HepG2 (cell line): ENCODE data around the gene LGALS8. TPM values are rescaled to one million over a fixed set of nuclear protein-coding genes. Genes with fewer than 3 reads are reported as not detected.
A peak's percentile ranks its signal among the peaks of the same experiment; 100 is the strongest.

Source experiments
- ARID2 ChIP-seq: sonication (generic); formaldehyde crosslinking; IDR thresholded peaks from 2 replicates; pipeline ENCODE4 v1.8.1; 2022; ENCODE audit warnings: mild to moderate bottlenecking, missing genetic modification reagents, borderline replicate concordance
- ATF2 ChIP-seq: sonication (generic); formaldehyde crosslinking; IDR thresholded peaks from 2 replicates; pipeline ENCODE4 v1.4.0; 2020; ENCODE audit warnings: missing genetic modification reagents
- ATF7-NPFF ChIP-seq: sonication (generic); formaldehyde crosslinking; IDR thresholded peaks from 2 replicates; pipeline ENCODE4 v1.8.1; 2023; ENCODE audit warnings: mild to moderate bottlenecking, low read depth, missing genetic modification reagents, moderate library complexity
- CSRNP1 ChIP-seq: sonication (generic); formaldehyde crosslinking; IDR thresholded peaks from 2 replicates; pipeline ENCODE4 v1.8.1; 2023; ENCODE audit warnings: mild to moderate bottlenecking, missing genetic modification reagents
- CTCF ChIP-seq: sonication (generic); formaldehyde crosslinking; IDR thresholded peaks from 2 replicates; pipeline ENCODE4 v1.5.0; 2020; ENCODE audit warnings: mild to moderate bottlenecking, missing genetic modification reagents, moderate library complexity
- GLI4 ChIP-seq: sonication (generic); formaldehyde crosslinking; IDR thresholded peaks from 2 replicates; pipeline ENCODE4 v1.5.1; 2020; ENCODE audit warnings: missing genetic modification reagents, mild to moderate bottlenecking, moderate library complexity, borderline replicate concordance
- KAT7 ChIP-seq: IDR thresholded peaks from 2 replicates; pipeline ENCODE4 v1.6.1; 2018; ENCODE audit warnings: borderline replicate concordance, missing compliant biosample characterization
- LCORL ChIP-seq, 2 experiments: fragments of 450-650 bp in 1 of 2; sonication (generic) in 1 of 2; formaldehyde crosslinking in 1 of 2; IDR thresholded peaks; 2 replicates each; pipeline versions ENCODE4 v1.5.0 to v1.6.1; 2017 to 2020; ENCODE audit warnings: antibody characterized with exemption in 1 of 2, missing genetic modification reagents in 1 of 2
- MNT ChIP-seq: fragments of 450-650 bp; IDR thresholded peaks from 2 replicates; pipeline ENCODE4 v1.6.1; 2016
- NR2F6 ChIP-seq, 2 experiments: IDR thresholded peaks; 2 replicates each; pipeline ENCODE4 v1.6.1; 2016; ENCODE audit warnings: antibody characterized with exemption in 1 of 2, mild to moderate bottlenecking in 1 of 2
- SKI ChIP-seq: fragments of 450-650 bp; IDR thresholded peaks from one replicate; pipeline ENCODE4 v1.6.1; 2018; ENCODE audit warnings: mild to moderate bottlenecking; ENCODE audit not compliant: partially characterized antibody
- ZBTB44 ChIP-seq: sonication (generic); formaldehyde crosslinking; IDR thresholded peaks from 2 replicates; pipeline ENCODE4 v1.4.0; 2020; ENCODE audit warnings: missing genetic modification reagents
- ZFP90 ChIP-seq: sonication (generic); formaldehyde crosslinking; IDR thresholded peaks from 2 replicates; pipeline ENCODE4 v1.8.0; 2022; ENCODE audit warnings: missing genetic modification reagents, mild to moderate bottlenecking, inconsistent platforms, borderline replicate concordance
- ZNF335 ChIP-seq: sonication (generic); formaldehyde crosslinking; IDR thresholded peaks from 2 replicates; pipeline ENCODE4 v1.4.0; 2020; ENCODE audit warnings: missing genetic modification reagents
- ZNF414 ChIP-seq: sonication (generic); formaldehyde crosslinking; IDR thresholded peaks from 2 replicates; pipeline ENCODE4 v1.5.0; 2020; ENCODE audit warnings: missing genetic modification reagents
- ZNF597 ChIP-seq: sonication (generic); formaldehyde crosslinking; IDR thresholded peaks from 2 replicates; pipeline ENCODE4 v1.5.0; 2020; ENCODE audit warnings: missing genetic modification reagents
- ZSCAN5A ChIP-seq: sonication (generic); formaldehyde crosslinking; IDR thresholded peaks from 2 replicates; pipeline ENCODE4 v1.8.0; 2022; ENCODE audit warnings: mild to moderate bottlenecking, missing genetic modification reagents, borderline replicate concordance
- polyA plus RNA-seq, 8 experiments: library from polyadenylated mRNA; depleted of rRNA in 3 of 8; stranded (reverse) in 7 of 8; unstranded in 1 of 8; fragments of >200 nt; fragmentation: Illumina TruSeq in 4 of 8; extraction: Trizol in 4 of 8; gene quantifications; 2 replicates each; pipeline versions ENCODE4 v1.2.1 to v1.2.3, GENCODE V29; 2011 to 2016; ENCODE audit warnings: low read depth in 4 of 8, missing spikeins in 1 of 8, mixed read lengths in 1 of 8; ENCODE audit not compliant: insufficient read depth in 1 of 8
- total RNA-seq, 5 experiments: library from RNA; depleted of rRNA; stranded (reverse); fragments of >200 nt; fragmentation: Illumina TruSeq; extraction: Trizol; gene quantifications; 2 replicates each; pipeline ENCODE4 v1.2.3, GENCODE V29; 2016; ENCODE audit warnings: low read depth in 1 of 5

Gene LGALS8
- total and polyA plus RNA-seq, 2 of the 13 experiments (the other 11 are each of a cell fraction or from before 2014, with no cell fraction given) = 29.3 to 185 TPM

GRCh38 chr1:236494082-236494481, 29.7 kb upstream of the LGALS8 start (continued):
- TF ChIP-seq LCORL (IDR thresholded peaks at IDR 0.05) = no peak
- TF ChIP-seq LCORL (CRISPR knock-in tag; IDR thresholded peaks at IDR 0.05) = no peak
- TF ChIP-seq ARID2 = 0 out of 2 replicates have a peak, but pooled peaks have one; percentile 44
- no peak for TF ChIP-seq KAT7 (CRISPR knock-in tag)
- TF ChIP-seq ZNF597 = no peak
- no peak for TF ChIP-seq SKI
- TF ChIP-seq ZNF414 (CRISPR knock-in tag) = 0 out of 2 replicates have a peak, but pooled peaks have one; percentile 7
- no peak for TF ChIP-seq ZNF335
- TF ChIP-seq CSRNP1 (CRISPR knock-in tag) = 0 out of 2 replicates have a peak, but pooled peaks have one; percentile 24
- no peak for TF ChIP-seq GLI4 (CRISPR knock-in tag)
- TF ChIP-seq ATF2 (CRISPR knock-in tag) = no peak
- TF ChIP-seq MNT = peak; percentile 92
- no peak for TF ChIP-seq CTCF (CRISPR knock-in tag)
- TF ChIP-seq ZBTB44 (CRISPR knock-in tag) = no peak
- no peak for TF ChIP-seq ATF7-NPFF (CRISPR knock-in tag)
- TF ChIP-seq ZFP90 (CRISPR knock-in tag) = no peak
- TF ChIP-seq ZSCAN5A (CRISPR knock-in tag) = no peak
- no peak for TF ChIP-seq NR2F6 (IDR thresholded peaks at IDR 0.05)
- no peak for TF ChIP-seq NR2F6 (CRISPR knock-in tag; IDR thresholded peaks at IDR 0.05)
